Activated CD4-positive, CD25-positive, alpha-beta regulatory T cell treated with anti-CD3 and anti-CD28 coated beads, Interleukin-2, amount 50 U/mL, for 16 hours (primary cell): ENCODE measurements around the gene HS3ST5.
"Not testable (repeated sequence)": the region's sequence is repeated elsewhere in the genome, so short reads cannot be mapped to it uniquely, and the experiment has no call there.

Experiments
- DNase-seq: peaks from one replicate; pipeline ENCODE4 v3.0.0-alpha.2; 2020; ENCODE audit warnings: low read depth, low spot score

The HS3ST5 gene

DNA sequence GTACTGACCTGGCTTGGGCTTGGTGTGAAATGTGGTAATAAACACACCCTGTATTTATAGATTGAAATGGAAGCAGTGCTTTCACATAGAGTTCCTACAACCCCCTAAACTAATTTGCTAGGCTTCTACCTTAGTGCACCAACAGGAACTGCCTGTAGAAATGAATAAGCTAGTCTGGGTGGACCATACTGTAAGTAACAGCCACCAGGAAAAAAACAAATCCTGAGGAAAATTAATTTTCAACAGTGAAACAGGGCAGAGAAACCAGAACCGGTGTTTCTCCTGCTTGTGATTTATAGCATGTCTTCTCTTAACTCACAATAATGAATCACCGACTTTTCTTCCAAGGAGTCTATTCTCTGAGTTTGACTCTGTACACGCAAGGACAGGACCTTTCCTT is 187.1 kb downstream of the HS3ST5 start:
- no peak for DNase-seq

DNA sequence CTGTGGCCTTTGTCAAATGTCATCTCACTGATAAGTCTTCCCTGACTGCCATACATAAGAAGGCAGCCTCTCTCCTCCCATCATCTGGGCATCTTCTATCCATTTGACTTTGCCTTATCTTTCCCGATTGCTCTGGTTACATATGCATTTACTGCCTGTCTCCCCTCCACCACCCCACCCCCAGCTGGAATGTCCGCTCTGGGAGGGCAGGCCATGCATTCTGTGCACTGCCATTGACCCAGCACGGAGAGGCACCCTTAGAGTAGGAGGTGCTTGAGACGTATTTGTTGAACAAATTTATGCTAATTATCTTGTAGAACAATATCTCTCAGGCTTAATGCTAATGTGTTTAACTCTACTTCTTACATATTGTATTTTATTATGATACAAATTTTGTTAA is 188.0 kb downstream of the HS3ST5 start:
- no peak for DNase-seq

DNA sequence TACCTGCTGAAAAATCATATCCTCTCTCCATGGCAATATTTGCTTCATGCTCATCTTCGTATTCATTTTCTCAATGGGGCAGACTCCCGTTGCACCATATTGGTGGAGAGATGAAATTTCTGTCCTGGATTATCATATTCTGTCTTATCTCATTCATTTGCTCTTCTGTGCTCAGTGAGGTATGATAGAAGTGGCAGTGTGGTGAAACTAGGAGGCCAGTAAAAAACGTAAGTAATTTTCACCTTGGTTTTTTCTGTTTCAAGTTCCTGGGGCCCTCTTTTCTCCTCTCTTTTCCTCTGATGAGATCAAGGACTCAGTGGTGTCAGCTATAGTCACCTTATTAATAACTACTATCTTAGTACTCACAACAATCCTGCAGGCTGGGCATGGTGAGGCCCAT is 189.4 kb downstream of the HS3ST5 start:
- DNase-seq = no peak

DNA sequence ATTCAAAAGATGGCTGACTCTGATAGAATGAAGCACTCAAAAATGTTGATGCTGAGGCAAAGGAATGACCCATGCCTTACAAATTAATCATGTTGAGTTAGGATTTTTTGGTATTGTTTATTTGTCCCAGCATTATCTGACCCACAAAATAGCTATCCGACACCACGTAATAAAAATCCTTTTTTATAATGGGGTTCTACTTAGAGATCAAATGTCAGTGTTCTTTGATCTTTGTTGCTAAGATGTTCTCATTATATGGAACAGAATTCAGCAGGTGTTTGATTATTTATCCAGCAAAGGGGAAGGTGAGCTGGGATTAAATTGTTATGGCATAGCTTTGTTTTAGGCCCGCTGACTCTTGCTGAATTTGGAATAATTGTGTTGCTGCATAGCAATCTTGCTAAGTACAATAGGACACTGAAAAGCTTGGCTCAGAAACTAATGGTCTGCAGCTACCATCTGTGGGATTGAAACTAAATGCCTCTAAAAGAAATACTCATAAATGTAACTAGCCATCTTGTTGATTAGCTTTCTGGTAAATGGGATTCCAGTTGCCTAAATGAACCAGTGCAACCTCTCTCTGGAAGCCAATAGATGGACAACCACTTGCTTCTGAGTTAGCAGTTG is 191.6 kb downstream of the HS3ST5 start:
- no peak for DNase-seq

DNA sequence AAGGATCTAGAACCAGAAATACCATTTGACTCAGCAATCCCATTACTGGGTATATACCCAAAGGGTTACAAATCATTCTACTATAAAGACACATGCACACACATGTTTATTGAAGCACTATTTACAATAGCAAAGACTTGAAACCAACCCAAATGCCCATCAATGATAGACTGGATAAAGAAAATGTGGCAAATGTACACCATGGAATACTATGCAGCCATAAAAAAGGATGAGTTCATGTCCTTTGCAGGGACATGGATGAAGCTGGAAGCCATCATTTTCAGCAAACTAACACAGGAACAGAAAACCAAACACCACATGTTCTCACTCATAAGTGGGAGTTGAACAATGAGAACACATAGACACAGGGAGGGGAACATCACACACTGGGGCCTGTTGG is 193.6 kb downstream of the HS3ST5 start:
- DNase-seq = not testable (repeated sequence)

DNA sequence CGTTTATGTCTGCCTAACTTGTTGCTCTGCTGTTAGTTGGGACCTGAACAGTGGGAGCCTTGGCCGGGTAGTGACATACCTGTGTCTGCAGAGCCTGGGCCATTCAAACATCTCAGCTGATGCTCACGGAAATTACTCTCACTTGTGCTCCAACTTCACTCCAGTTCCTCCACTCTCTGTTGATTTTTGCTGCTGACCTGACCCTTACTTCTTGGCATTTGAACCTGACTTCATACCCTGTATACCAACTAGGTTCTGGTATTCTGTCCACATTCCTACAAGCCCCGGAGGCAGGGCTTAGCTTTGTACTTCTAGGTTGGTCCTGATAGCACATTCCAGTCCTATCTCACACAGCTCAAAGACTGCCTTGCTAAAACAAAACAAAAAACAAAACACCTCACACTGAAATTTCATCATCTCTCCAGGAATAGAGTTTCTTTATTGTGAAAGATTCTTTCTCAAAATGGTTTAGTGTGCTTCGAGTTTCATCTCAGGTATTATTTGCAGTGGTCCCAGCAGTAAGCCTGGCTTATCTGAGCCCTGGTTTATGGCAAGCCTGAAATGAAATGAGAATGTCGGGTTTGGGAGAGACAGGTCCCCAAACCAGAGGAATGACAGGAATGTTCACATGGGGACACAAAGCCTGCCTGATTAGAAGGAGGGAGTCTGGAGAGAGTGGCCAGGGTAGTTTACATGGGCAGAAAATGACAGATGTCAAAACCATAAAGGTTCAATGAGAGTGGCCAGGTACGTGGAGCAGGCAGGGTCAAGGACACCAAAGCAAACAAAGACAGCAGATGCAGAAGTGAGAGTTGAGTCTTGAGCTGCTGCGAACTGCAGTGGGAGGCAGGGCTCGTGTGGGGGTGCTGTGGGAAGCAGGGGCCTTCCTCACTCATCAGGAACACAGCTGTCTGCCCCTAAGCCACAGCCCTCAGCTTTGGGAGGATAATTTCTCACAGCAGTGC is 197.7 kb downstream of the HS3ST5 start:
- DNase-seq = no peak

DNA sequence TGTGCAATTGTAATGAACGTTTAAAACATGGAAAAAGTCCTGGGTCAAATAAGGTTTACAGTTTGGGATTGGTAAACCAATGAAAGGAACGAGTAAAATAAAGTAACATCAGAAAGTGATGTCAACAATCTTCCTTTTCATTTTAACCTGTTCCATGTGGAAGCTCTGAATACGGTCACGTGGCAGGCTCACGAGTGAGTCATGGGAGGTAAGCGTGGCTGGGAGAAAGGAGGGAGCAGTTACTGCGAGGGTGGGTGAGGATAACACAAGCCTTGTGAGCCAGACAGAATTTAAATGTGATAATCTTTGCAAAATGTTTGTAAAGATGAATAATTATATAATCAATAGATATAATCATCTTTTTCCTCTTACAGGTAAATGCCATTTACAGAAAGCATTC is 200.6 kb downstream of the HS3ST5 start:
- no peak for DNase-seq

DNA sequence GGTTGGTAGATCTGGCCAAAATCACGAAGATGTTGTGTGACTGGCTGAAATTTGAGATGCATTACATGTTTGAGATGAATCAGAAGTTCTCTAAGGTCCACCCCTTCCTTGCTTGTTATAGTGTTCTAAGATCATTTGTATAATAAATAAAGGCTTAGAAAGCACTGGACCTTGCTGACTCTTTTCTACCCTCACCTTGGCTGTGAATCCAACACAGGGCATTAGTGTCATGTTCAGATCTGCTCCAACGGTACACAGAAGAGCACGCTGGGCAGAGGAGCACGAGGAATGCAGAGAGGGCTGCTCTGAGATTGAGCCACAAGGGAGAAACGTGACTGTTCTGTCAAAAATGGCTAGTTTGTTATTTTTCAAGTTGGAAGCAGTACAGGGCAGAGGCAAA is 202.4 kb downstream of the HS3ST5 start:
- DNase-seq = no peak

DNA sequence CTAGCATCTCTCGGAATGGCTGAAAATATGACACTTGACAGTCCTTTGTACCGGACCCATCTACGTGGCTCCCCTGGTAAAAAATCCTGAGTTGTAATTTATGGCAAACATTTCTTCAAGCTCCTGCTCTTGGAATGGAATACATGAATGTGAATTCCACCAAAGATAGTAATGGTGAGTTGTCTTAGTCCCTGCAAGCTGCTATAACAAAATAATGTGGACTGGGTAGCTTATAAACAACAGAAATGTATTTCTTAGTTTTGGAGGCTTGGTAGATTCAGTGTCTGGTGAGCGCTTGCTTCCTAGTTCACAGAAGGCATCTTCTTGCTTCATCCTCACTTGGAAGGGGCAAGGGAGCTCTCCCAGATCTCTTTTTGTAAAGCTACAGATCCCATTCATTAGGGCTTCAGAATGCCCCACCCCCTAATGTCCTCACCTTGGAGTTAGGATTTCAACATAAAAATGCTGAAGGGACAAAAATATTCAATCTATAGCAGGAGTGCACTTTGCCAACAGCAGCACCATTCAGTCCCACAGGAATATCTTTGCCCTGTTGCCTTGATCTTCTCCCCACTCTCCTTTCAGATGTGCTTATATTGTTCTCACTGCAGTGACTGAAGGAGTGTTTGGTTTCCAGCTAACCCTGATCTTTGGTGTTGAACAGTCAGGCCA is 204.1 kb downstream of the HS3ST5 start:
- no peak for DNase-seq

DNA sequence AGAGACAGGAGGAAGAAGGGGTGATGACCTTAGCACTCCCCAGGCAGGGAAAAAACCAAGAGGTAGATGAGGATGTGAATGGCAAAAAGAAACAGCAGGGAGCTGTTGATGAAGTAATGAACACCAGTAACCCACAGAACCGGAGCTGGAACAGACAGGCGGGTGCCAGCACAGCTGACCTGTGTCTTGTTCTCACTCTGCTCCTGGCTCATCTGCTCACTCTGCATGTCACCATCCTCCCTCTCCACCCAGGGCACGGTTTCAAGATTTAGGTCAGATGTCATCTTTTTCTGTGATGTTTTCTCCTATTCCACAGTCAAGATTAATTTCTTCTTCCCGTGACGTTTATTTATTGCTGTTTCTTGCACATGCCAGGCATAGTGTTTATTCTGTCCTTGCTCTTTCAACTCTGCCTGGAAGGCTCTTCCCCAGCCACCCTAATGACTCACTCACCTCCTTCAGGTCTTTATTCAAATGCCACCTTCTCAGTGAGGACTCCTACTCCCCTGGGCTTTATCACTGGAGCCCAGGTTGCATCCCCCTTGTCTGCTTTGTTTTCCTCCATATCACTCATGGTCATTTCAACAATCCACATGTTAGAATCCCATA is 207.4 kb downstream of the HS3ST5 start:
- no peak for DNase-seq

DNA sequence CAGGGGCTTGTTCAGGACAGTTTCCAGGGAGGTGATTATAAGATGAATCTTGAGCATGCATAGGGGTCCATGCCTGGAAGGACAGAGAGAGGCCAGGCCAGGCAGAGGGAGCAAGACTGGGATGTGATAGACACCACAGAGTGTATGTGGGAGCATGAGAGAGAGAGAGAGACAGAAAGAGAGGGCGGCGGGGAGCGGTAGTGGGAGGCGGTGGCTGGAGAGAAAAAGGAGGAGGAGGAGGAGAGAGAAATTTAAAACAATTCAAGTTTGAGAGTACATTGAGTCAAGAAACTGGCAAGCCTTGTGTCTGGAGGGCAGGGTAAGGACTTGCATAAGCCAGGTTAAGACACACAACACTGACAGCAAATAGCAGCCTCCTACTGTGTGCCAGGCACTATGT is 209.0 kb downstream of the HS3ST5 start:
- DNase-seq = no peak

DNA sequence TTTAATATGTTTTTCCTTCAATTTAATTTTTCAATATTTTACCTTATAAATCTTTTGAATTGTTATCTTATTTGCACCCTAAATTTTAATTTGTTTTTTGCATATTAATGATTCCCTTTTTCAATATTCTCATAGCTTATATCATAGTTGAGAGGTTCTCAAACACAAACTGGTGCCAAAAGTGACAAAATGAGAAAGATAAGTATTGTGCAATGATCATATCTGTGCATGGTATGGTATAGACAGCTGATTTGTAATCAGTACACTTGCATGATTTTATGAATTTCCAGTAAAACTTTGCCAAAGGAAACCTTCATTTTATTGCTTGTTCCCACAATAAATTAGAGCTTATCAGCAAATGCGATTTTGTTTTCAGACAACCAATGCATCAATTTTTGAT is 210.9 kb downstream of the HS3ST5 start:
- no peak for DNase-seq

DNA sequence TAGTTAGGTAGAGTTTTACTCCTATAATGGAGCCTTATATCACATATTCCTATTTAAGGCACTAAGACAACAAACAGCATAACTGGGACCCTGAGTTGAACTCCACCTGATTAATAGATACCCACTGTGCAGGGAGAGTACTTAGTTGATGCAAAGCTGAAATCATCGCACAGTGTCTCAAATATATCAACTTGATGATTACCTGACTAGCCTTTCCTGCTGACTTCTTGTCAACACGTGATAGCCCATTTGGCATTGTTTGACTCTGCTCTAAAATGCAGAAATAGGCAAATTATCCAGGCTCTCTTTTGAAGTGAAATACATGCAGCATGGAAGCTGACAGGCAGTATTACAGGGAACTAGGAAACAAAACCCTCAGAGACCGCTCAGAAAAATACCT is 217.2 kb downstream of the HS3ST5 start:
- no peak for DNase-seq

DNA sequence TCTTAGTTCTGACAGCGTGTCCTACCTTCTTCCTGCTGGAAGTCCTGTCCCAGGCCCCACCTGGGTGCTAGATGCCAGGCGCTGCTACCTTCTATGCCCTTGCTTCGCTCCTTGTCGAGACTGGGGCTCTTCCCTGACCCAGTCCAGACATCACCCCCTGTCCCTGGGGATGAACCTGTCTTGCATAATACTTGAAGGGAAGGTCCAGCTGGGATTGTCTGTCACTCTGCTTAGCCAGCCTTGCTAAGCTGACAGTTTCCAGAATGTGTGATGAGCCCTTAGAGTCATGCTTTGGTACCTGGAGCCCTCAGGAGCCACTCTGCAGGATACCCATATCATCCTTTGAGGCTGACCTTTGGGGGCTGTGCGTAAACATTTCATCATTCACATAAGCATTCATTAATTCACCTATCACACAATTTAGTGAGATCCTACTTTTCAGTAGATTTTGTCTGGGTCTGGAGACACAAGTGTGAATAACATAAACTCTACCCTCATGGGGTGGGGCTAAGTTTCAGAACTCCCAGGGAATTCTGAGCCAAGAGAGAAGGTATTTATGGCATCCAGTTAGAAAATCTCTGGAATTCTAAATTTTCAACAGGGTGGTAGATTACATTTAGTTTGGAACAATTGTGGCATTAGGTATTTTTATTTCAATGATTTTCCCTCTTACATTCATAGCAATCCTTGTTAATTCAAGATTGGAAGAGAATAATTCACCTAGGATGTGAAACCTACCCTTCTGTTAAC is 220.7 kb downstream of the HS3ST5 start:
- no peak for DNase-seq

DNA sequence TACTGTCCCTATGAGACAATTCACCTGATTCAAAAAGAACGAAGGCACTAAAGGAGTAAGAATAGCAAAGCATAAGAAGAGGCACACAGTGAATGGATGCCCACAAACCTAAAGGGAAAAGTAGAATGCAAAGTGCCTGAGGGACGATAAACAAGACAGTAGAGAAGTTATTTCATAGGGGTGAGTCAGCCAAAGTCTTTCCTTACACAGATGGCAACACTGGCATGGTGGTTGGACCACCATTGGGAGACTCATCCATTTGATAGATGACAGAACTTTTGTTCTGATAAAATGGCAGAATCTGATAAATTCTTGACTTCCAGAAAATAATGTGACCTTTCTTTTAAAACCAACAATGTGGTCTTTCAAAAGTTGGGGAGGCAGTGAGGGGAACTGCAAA is 223.8 kb downstream of the HS3ST5 start:
- no peak for DNase-seq

DNA sequence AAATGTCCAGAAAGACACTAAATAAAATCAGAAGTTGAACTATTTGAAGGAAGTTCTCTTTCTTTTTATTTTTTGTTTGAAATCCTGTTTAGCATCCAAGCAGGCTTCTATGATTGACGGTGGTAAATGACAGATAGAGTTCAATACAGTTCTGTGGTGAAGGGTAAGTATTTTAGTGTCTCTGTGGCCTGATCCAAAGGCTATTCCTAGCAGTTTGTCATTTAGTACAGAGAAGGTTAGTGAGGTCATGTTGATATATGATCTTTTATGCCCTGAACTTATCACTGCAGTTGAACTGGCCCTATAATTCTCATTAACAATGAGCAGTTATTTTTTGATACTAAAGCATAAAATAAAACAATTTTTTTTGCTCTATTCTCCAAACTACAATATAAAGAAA is 227.2 kb downstream of the HS3ST5 start:
- DNase-seq = no peak

DNA sequence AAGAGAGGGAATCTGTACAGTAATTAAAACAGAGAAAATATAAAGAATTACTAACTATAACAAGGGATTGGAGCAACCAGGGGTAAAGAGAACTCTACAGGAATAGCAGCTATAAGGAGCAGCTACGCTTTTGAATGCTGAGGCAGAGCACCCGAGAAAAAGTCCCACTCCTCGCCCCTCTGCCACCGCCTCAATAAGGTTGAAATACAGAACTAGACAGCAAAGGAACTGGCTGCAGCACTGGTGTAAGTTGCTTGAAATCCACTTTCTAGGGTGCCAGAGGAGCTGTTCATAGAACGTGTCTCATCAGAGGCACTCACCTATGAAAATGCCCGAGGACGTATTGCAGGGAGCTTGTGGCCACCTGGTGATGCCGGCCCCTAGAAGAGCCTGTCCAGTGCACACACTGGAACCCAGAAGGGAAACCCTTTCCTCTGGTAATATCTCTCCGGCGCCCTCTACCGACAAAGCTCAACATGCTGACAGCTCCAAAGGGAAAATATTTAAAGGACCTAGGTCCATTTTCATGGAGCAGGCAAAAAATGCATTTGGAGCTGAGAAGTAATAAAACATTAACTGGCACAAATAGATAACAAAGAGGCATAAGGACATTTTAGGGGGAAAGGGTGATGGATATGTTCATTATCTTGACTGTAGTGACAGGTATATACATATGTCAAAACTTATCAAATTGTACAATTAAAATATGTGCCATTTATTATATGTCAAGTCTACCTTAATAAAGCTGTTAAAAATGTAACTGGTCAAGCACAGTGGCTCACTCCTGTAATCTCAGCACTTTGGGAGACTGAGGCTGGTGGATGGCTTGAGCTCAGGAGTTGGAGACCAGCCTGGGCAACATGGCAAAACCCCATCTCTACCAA is 234.5 kb downstream of the HS3ST5 start:
- no peak for DNase-seq

DNA sequence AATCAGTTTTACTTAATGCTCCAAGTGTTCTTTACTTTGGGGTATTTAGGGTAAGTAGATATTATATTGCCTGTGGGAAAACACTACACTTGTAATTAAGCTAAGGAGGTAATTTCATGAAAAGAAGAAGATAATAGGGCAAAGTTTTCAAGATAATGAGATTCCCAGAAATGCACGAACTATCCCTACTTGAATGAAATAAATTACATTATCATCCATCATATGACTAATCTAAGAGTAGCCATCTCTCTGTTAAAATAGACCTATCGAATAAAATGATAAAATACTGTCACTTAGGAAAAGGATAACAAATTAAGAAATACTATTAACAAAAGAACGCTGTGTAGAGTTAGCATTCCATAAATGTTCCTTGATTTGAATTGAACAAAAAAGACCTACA is 236.8 kb downstream of the HS3ST5 start:
- DNase-seq = no peak

DNA sequence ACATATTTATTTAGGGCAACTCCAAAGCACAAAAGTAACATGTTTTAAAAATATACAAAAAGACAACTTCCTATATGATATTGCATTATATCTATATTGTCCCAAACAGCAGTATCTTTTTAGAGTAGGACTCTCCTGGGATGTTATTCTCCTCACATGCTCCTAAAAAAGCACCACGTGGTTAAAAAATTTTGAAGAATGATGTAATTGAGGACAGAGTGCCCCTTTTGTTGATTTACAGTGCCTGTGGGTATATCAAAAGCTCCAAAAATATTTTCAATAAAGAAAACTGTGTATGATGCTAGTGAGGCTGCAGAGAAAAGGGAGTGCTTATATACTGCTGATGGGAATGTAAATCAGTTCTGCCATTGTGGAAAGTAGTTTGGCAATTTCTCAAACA is 241.6 kb downstream of the HS3ST5 start:
- no peak for DNase-seq

DNA sequence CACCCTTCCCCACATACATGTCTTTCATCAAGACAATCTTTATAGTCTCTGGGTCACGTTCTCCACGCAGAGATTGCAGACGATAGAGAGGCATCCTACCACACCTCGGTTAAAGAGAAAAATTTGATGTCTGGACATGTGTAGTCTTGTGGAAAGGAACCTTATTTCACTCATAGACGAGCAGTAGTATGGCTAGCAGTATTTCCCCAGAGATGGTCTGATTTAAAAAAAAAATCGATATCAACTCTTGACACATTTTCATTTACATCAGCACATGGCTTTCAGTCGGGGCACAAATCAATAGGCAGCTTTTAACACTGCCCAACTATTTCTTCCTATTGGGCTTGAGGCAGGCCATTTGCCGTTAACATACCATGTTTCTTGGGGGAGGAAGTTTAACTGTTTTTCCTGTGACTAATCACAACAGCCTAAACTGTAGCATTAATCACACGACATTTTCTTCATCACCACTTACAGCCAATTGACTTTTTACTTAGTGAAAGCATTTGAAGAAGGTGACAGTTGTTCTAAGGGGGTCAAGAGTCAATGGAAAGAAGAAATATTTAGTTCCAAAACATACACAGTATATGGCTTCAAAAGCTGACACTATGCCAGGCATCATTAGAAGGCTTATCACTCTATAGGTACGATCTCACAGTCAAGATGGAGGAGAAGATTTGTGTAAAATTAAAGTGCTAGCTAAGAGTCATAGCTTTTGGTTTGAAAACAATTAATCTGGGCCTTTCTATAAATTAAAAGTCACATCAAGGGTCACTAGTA is 242.4 kb downstream of the HS3ST5 start:
- no peak for DNase-seq
